ENCODE results near the gene MRM1.

The MRM1 gene

GRCh38 chr17:36601303-36602029 is at the start of gene MRM1:
MRM1 (plus strand) TSS chr17:36601583; CDS start chr17:36601811, 228 bp downstream.
- peak; percentile 91 for DNase-seq

GRCh38 chr17:36553459-36553858 is 47.9 kb upstream of the MRM1 start:
- no peak for DNase-seq

GRCh38 chr17:36566081-36566480 is 35.3 kb upstream of the MRM1 start:
- no peak for DNase-seq

GRCh38 chr17:36575028-36575427 is 26.4 kb upstream of the MRM1 start:
- DNase-seq, result no peak

GRCh38 chr17:36576793-36577192 is 24.6 kb upstream of the MRM1 start:
- DNase-seq, result no peak

GRCh38 chr17:36578671-36579070 is 22.7 kb upstream of the MRM1 start:
- no peak for DNase-seq

- no peak for DNase-seq
Measured at GRCh38 chr17:36583787-36584186, 17.6 kb upstream of the MRM1 start.

- no peak for DNase-seq
Measured at GRCh38 chr17:36586138-36586537, 15.2 kb upstream of the MRM1 start.

GRCh38 chr17:36590082-36590481 is 11.3 kb upstream of the MRM1 start:
- DNase-seq, result no peak

GRCh38 chr17:36591434-36592315 is 9.7 kb upstream of the MRM1 start, which contains the start of gene DHRS11:
DHRS11 (plus strand) TSS chr17:36591879; CDS start chr17:36592010, 131 bp downstream.
- DNase-seq, result peak; percentile 67

- no peak for DNase-seq
Measured at GRCh38 chr17:36592316-36592715, 9.1 kb upstream of the MRM1 start.

- no peak for DNase-seq
Measured at GRCh38 chr17:36592716-36593321, 8.6 kb upstream of the MRM1 start.

GRCh38 chr17:36593656-36594316 is 7.6 kb upstream of the MRM1 start:
- DNase-seq, result no peak

GRCh38 chr17:36594626-36595401 is 6.6 kb upstream of the MRM1 start:
- no peak for DNase-seq

GRCh38 chr17:36597226-36597625 is 4.2 kb upstream of the MRM1 start:
- DNase-seq, result no peak

- no peak for DNase-seq
Measured at GRCh38 chr17:36597866-36598777, 3.3 kb upstream of the MRM1 start.

- DNase-seq, result no peak
Measured at GRCh38 chr17:36598951-36599401, 2.4 kb upstream of the MRM1 start.

GRCh38 chr17:36599546-36600250 is 1.7 kb upstream of the MRM1 start:
- no peak for DNase-seq

- DNase-seq, result no peak
Measured at GRCh38 chr17:36600465-36600864, 918 bp upstream of the MRM1 start.

- DNase-seq, result no peak
Measured at GRCh38 chr17:36600936-36601302, 464 bp upstream of the MRM1 start.
